ENCODE data around the gene MEGF6.
A peak's percentile ranks its signal among the peaks of the same experiment; 100 is the strongest.
"Not testable (repeated sequence)": the region's sequence is repeated elsewhere in the genome, so short reads cannot be mapped to it uniquely, and the experiment has no call there.

MEGF6 gene

DNA sequence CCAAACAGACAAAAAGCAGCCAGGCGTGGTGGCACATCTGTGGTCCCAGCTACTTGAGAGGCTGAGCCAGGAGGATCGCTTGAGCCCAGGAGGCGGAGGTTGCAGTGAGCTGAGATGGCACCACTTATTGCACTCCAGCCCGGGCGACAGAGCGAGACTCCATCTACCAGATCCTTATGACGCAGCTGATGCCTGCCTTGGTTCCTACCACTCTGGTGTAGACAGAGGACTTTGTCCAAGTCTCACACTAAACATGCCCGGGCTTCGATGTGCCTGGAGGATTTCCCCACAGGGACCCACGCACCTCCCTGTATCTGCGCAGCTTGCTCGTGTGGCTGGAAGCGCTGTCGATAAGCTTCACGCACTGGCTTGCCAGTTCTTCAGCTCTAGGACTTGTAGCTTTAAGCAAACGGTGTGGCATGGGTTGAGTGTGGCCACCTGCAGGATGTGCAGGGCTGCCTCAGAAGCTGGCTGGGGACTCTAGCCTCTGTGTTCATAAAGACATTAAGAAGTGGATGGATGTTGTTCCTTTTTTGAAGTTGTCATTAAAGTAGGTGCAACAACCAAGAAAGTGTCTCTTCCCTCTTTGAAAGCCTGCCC is 18.4 kb upstream of the MEGF6 start:
- DNase-seq: no peak

DNA sequence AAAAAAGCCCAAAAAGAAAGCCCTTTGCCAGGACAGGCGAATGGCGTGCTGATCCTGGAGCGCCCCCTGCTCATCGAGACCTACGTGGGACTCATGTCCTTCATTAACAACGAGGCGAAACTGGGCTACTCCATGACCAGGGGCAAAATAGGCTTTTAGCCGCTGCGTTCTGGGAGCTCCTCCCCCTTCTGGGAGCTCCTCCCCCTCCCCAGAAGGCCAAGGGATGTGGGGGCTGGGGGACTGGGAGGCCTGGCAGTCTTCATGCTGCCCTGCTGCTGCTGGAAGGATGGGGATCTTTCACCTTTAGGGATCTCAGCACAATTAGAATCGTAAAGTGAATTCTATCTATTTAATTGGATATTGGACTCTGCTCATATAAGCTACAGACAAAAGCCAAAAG is 17.1 kb upstream of the MEGF6 start:
- DNase-seq: no peak

DNA sequence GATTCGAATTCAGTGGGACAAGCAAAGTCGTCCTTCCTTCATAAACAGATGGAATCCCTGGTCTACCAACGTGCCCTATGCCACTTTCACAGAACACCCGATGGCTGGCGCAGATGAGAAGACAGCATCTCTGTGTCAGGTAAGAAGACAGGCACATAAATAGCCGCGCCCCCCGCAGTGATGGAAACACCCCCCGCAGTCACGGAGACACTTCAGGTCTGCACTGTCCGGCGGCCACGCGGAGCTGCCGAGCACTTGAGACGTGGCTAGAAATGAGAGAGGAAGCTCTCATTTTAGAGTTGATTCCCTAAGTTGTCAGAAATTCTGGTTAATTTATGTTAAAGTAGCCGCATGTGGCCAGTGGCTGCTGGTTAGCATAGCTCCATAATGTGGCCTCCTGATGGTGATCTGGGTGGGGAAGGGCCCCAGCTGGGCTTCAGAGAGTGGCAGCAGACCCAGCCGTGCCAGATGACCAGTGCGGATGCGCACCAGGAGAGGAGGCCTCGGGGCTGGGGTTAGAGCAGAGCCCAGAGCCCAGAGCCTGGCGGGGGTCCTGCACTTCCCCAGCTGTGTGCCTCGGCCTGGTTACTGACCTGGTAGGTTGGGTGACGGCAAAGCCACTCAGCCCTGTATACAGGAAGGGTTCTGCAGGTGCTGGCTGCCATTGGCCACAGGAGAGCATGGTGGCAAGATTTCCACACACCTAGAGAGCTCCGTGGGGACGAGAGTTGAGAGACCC is 16.4 kb upstream of the MEGF6 start:
- DNase-seq: no peak

DNA sequence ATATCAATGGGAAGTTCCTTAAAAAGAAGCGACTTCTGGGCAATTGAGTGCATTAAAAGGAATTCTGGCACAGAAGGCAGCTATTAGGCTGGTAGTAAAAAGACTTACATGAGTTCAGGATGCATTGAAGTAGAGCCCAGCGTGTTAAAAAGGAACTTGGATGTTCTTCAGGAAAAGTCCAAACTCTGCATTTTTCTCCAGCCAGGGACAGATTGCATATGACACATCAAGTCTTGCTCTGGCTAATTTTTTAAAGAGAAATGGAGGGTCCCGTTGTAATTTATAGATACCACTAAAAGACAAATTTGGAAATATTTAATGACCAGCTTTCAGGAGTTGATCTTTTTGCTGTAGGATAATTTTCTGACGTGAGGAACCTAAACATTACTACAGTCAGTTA is 14.7 kb upstream of the MEGF6 start:
- DNase-seq: no peak

DNA sequence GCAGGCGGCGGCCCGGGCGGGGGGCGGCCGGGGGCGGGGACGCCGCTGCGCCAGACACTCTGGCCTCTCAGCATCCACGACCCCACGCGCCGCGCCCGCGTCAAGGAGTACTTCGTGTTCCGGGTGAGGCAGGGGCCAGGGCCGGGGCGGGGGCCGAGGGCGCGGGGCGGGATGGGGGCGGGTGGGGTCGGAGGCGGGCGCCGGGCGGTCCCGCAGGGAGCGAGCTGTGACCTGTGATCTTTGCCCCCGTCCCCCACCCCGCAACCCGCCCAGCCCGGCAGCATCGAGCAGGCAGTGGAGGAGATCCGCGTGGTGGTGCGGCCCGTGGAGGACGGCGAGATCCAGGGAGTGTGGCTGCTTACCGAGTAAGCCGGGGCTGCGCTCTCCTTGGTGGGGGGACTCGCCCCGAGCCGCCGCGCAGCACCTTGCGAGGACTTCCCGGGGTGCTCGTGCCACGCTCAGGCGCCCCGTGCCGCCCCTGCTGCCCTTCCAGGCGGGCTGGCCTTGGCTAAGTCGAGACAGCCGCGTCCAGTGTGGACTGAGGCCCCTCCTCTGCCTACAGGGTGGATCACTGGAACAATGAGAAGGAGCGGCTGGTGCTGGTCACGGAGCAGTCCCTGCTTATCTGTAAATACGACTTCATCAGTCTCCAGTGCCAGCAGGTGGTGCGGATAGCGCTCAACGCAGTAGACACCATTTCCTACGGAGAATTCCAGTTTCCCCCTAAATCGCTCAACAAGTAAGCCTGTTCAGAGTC is 14.0 kb upstream of the MEGF6 start:
- DNase-seq: peak in 1 of 14 donors; percentile 25

DNA sequence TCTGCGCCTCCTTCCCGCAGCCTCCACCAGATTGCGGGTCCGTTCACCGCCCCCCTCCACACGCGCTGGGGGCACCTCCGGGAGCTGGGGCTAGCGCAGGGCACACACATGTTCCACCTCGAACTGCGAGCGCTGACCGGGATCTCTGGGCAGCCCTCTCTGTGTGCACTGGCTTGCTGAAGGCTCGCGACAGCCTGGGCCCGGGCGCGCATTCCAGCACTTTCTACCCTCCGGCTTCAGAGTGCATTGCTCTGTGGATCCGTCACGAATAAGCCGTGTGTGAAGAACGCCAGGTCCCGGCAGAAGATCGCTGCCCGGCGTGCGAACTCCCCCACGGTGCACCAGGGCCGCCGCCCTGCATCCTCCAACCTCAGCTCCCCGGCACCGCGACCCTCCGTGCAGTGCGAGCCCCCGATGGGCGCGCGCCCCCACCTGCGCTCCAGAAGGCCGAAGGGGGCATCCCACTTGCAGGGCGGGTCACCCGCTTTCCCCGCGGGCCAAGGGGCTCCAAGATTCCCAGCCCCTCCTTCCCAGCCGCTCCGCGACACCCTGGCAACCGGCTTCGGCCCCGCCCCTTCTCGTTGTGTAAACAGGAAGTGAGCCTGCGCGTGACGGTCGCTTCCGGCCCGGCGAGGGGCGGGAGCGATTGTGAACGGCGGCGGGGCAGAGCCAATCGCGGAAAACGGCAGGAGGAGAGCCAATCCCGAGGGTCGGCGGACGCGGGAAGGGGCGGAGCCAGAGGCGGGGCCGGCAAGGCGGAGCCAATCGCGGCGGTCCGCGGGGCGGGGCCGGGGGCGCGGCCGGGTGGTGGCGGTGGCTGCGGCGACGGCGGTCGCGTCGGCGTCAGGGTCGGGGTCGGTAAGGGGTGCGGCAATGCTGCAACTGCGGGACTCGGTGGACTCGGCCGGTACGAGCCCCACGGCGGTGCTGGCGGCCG is 13.2 kb upstream of the MEGF6 start, which contains the start of gene TPRG1L:
Gene TPRG1L, plus strand, starts transcription at position 816 of the 937 bp plus-strand sequence. Its CDS starts 58 bp downstream, at position 874.
- DNase-seq: peak; percentile 77 to 99 (median 97)

DNA sequence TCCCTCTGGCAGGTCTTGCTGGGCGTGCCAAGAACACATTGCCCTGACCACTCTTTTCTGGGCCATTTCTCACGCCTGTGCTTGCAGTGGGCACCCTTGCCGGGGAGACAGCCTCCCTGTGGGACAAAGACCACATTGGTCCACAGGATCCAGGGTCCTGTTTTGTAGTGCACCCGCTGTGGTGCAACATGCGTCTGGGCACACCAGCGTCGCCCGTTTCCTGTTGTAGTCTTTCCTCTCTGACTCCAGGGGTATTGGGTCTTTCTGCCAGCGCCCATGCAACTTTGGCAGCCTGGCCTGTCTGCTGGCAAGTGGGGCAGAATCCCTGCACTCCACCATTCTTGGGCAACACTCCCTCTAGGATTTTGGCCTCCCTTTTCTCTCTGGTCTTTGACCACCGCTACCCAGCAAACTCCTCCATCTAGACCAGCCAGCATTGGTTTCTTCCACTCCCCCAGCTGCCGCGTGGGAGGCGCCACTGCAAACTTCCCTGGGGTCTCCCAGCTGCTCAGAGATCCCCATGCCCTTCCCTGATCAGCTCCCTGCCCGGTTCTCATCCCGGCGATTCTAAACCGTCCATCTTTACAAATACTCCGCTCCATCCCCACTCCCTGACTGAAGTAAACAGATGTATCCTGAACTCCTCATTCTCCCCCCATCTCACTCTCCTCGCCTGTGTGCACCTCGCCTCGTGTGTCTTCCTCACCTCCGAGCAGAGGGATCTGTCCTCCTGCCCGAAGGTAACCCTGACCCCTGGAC is 12.3 kb upstream of the MEGF6 start:
- no peak for DNase-seq

DNA sequence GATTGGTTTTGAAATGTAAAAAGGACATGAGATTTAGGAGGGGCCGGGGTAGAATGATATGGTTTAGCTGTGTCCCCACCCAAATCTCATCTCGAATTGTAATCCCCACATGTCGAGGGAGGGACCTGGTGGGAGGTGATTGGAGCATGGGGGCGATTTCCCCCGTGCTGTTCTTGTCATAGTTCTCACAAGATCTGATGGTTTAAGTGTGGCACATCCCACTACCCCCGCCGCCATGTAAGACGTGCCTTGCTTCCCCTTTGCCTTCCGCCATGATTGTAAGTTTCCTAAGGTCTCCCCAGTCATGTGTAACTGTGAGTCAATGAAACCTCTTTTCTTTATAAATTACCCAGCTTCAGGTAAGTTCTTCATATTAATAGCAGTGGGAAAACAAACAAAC is 10.8 kb upstream of the MEGF6 start:
- not testable (repeated sequence) for DNase-seq

DNA sequence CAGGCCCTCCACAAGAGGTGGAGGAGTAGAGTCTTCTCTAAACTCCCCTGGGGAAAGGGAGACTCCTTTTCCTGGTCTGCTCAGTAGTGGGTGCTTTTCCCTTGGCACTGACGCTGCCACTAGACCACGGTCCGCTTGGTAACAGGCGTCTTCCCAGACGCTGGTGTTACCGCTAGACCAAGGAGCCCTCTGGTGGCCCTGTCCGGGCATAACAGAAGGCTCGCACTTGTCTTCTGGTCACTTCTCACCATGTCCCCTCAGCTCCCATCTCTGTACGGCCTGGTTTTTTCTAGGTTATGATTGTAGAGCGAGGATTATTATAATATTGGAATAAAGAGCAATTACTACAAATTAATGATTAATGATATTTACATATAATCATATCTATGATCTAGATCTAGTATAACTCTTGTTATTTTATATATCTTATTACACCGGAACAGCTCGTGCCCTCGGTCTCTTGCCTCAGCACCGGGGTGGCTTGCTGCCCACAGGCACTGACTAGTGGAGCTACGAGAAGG is 9.9 kb upstream of the MEGF6 start:
- DNase-seq: peak in 6 of 14 donors; percentile 9 to 57 (median 17)

DNA sequence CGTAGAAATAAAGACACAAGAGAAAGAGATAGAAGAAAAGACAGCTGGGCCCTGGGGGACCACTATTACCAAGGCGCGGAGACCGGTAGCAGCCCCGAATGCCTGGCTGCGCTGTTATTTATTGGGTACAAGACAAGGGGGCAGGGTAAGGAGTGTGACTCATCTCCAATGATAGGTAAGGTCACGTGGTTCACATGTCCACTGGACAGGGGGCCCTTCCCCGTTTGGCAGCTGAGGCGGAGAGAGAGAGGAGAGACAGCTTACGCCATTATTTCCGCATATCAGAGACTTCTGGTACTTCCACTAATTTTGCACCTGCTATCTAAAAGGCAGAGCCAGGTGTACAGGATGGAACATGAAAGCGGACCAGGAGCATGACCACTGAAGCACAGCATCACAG is 9.4 kb upstream of the MEGF6 start:
- DNase-seq: no peak

DNA sequence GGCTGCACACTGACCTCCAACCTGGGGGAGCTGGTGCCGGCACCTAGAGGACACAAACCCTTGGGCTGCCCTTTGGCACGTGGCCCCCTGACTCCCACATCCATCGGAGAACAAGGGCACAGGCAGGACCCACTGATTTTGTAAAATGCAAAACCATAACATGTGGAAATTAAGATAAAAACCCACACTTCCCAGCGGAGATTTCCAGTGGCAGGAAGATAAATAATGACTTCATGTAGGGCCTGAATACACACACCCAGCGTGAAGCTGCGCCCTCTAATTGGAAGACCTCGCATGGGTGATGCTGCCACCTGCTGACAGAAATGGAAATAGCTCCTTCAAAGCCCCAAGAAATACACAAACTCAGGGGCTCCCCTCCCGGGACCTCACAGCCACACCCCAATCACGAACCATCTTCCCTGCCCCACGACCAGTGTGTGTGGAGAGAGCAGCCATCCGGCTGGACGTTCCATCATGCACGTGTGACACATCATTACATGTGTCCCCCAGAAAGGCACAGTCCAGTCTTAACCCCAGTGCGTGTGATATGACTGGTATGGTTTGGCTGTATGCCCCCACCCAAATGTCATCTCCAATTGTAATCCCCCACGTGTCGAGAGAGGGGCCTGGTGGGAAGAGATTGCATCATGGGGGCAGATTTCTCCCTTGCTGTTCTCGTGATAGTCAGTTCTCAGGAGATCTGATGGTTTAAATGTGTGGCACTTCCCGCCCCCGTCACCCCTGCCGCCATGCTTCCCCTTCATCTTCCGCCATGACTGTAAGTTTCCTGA is 7.8 kb upstream of the MEGF6 start:
- DNase-seq: peak in 12 of 14 donors; percentile 16 to 62 (median 32)

DNA sequence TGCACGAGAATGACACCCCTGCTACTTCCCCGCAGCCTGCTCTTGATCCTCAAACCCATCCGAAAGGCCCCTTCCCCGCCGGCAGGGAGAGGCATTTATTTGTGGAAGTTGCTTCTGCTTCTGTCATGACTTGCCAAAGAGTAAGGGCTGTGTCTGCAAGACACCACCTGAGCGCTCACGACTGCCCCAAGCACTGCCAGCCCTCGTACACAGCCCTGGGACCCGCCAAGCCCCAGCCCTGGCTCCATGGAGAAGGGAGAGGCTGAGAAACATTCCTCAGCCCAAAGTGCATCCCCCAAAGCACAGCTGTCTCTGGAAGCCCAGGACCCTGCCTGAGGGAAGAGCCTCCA is 7.2 kb upstream of the MEGF6 start:
- DNase-seq: no peak

DNA sequence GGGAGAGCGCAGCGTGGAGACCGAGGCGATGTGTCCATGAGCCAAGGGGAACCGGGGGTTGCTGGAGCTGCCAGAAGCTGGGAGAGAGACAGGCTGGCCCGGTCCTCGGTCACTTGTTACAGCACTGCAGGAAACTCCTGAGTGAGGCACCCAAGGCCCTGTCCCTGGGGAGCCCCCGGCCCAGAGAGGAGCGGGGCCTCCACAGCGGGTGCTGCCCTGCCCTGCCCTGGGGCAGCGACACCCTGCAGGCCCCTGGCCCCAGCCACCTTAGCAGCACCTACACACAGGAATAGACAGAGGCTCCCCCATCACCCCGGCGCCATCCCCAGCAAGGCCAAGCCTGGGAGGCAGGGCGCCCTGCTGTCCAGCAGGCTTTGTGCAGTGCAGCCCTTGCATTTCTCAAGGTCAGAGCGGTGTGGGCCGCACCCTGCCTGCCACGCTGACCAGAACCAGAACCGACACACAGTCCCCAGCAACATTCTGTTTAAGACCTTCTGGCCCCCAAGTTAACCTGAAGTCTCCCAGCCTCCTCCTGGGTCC is 6.6 kb upstream of the MEGF6 start:
- DNase-seq: no peak

DNA sequence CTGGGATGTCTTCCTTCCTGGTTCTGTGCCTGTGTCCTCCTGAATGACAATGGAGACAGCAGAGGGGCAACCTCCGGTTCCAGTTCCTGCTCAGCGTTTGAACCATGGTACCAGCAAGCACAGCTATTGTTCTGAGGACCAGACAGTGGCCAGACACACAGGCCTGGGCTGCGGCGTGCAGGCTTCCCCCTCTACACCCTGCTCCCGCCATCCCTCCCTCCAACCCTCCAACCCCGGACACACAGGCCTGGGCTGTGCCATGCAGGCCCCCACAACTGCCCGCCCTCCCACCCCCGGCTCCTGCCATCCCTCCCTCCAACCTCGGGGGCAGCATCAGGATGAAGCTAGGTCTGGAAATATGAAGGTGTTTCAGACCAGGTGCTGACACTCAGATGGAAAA is 5.6 kb upstream of the MEGF6 start:
- no peak for DNase-seq

DNA sequence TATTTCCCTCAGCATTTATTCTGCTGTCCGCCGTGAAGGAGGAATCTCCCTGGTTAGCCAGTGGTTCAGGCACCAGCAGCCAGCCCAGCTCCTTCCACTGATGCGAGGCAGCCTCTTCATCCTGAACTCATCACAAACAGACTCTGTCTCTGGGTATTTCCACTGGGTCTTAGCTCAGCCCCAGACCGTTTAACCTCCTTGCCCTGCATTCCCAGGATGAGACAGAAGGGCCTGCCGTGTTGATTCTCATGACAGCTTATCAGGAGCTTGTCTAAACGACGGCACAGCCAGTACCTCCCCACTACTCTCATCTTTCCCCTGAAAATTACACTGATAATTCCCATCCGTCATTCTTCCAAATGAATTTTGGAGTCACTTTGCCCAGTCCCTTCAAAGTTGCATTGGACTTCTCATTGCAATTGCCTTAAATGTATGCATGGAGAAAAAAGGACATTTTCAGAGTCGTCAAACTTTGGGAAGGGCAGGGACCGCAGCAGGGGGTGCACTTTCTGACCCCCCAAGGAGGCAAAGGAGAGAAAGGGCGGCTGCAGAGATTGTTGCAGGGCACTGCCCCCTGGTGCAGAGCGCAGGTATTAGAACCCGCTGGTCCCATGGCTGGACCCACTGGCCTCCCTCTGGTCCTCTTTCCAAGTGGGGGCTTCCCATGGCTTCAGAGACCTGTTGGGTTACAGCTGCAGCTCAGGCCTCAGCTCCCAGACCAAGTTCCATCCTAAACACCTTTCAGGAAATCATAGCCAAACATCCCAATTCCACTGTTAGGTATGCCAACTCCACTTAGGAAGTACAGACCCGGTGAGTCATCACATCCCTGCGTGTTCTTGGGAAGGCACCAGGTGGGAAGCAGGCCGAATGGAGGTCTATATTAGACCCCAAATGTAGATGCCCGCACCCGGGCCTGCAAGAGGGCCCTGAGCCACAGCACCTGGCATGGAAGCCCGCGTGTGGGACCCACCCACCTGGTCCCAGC is 3.7 kb upstream of the MEGF6 start:
- no peak for DNase-seq

DNA sequence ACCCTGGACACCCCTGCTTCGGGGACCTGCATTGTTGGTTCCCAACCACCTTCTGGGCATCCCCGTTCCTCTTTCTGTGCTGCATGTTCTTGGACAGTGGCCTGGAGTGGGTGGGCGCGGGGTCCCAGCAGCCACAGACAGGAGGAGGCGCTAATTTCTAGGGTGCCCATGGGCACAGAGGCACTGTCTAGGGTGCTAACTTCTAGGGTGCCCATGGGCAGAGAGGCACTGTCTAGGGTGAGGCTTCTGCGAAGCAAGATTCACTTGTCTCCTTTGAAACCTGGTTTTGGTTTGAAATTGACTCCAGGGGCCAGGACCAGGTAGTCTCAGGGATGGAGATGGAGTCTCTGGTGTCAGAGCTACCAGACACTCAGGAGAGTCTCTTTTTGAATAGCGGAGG is 815 bp upstream of the MEGF6 start:
- no peak for DNase-seq

DNA sequence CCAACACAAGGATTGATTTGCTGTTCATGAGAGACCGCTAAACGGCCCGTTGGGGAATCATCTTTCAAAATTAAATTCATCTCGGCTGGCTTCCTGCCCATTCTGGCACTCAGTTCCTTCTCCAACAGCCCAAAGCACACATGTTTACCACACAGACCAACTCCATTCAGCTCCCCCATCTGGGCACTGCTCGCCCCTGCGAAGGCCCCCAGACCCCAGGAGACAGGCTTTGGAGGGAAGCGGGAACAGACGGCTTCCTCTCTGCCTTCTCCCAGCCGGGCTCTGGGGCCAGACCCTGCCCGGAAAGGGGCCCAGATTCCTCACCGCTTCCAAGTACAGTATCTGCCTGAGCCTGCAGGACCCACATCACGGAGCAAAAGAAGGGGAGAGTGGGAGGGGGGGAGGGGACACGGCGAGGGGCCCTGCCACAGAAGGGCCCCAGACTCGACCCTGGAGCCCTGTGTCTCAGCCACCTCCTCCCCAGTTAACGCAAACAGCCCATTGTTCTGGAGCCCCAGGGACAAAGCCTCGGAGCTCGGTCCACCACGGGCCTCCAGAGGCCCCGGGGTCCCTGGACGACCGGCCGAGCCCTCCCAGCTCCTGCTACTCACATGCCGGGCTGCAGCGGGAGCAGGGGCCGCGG is 660 bp downstream of the MEGF6 start:
- DNase-seq: no peak

DNA sequence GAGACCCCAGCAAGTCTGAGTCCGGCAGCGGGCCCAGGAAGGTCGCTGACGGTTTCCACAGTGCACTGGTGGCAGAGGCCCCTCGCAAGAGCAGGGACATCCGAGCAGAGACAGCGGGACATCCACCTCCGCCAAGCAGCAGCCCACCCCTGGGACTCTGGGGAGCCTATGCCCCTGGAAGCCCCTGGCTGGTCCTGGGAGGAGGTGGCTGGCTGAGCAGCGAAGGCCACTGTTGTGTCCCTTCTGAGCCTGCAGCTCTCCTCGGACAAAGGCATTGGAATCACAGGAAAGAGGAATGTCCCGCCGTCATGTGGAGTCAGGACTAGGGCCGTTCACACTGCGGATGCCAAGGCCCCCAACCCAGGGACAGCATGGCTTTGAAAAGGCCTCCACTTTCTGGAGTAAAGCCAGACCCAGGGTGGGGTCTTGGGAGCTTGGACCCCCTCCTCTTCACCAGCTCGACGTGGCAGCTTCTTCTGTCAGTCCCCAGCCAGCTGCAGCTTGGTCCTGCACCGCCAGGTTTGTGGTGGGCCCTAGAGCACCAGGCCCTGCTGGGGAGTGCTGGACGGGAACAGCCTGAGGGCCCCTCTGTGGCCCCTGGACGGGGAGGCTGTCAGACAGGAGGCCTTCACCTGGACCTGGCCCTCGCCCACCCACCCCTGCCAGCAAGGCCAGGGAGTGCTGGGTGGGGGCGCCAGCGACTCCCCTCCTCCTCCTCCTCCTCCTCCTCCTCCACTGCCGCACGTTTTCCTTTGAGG is 1.4 kb downstream of the MEGF6 start:
- DNase-seq: no peak

Data from C1 segment of cervical spinal cord (tissue), 14 donors.